ENCODE data around the gene NKAIN2.

The NKAIN2 gene

DNA sequence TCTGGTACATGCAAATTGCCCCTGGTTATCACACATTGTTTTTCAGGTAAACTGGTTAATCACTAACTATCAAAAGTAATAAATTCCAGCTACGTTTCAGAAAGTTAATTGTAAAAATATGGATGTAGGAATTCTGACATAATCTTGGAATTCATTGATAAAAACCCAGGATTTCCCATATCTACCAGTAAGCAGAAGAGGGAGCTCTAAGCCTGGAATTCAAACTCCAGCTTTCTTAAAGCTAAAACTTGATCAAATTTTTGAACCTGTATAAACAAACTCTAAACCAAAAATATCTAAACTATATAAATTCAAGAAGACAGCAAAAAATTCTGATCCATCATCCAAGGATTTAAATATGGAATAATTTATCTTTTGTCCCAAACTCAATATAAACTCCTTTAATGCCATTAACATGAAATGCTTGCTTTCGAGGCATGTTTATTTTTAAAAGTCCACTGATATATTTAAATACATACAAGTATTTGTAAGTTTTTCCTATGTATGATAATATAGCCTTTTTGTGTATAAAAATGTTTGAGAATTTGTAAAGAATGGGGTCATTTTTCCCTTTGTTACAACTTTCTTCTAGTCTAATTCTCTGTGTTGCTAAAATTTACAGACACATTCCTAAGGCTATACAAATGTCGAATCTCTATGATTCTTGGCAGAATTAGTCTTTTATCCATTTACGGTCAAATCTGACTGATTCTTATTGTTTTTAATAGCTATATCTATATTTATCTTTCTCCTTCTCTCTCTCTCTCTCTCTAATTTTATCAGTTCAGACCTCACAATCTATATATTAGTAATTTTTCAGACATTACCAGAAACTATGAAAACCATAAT, 1067.2 kb downstream of the NKAIN2 start:
- no peak for DNase-seq

DNA sequence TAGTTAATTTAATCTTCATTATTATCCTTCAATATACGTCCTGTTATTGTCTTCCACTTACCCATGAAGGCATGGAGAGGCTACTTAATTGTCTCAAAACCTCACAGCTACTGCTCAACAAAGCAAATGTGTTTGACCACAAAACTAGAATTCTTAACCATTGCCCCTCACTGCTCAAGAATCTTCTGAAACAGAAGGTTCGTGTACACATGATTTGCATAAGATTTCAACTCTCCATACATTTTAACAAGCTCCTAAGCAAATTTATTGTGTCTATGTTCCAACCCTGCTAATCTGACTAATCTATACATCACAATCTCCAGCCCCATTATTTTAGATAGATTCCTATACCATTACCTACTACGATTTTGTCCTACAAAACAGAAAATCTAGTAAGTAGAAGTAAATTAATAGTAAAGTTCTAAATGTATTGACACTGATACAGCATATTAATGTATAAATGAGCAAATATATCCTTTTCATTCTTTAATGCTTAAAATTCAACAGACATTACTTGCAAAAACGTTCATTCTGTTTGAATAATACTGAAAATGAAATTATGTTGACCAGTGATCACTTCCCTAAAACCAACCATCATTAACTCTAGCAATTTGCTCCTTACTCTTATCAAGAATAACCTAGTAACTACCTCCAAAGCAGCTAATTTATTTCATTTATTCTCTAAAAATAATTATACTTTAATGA, 1068.8 kb downstream of the NKAIN2 start:
- no peak for DNase-seq

DNA sequence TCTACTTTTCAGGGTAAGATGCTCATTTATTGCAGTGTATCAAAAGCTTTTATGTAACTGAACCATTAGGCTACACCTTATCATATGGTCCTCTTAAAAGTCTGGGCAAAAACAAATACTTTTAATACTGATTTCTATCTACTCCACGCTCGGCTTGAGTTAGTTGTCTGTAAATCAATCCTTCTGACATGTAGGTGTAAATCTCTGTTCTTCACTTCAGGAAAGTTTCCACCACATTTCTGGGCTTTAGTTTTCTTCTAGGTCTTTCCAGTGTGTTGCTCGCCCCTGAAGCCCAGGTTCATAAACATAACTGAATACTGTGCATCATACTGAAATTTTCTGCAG, 1069.4 kb downstream of the NKAIN2 start:
- DNase-seq = no peak
